AG09309 (cell line): ENCODE results near the gene LIN28A.

ENCODE experiments used
- DNase-seq: peaks from one replicate; pipeline ENCODE4 v3.0.0-alpha.2; 2010; ENCODE audit warnings: low read depth
- H3K4me3 ChIP-seq: 2 replicates; pipeline ENCODE4 v1.5.1; 2011; ENCODE audit warnings: mild to moderate bottlenecking, low read depth, low read length, moderate library complexity; ENCODE audit not compliant: control insufficient read depth
- CTCF ChIP-seq: IDR thresholded peaks from 2 replicates; pipeline ENCODE4 v1.5.1; 2011; ENCODE audit warnings: mild to moderate bottlenecking, low read depth, low read length, inconsistent platforms; ENCODE audit not compliant: insufficient read depth, control insufficient read depth; ENCODE audit errors: missing control alignments

LIN28A gene

GRCh38 chr1:26434161-26434752, 23.6 kb downstream of the LIN28A start:
- TF ChIP-seq CTCF, result no peak

GRCh38 chr1:26438041-26438440, 27.4 kb downstream of the LIN28A start:
- TF ChIP-seq CTCF, result no peak
- H3K4me3 ChIP-seq, result no peak overlapping the region
- no peak for DNase-seq

More at GRCh38 chr1:26434161-26434752, 23.6 kb downstream of the LIN28A start:
- no peak overlapping the region for H3K4me3 ChIP-seq
- DNase-seq, result no peak

GRCh38 chr1:26440259-26440658, 29.6 kb downstream of the LIN28A start:
- no peak for DNase-seq
- H3K4me3 ChIP-seq, result no peak overlapping the region
- no peak for TF ChIP-seq CTCF

GRCh38 chr1:26449868-26450267, 39.3 kb downstream of the LIN28A start:
- no peak for TF ChIP-seq CTCF

GRCh38 chr1:26450908-26451307, 40.3 kb downstream of the LIN28A start:
- no peak for DNase-seq
- no peak overlapping the region for H3K4me3 ChIP-seq
- TF ChIP-seq CTCF, result no peak

More at GRCh38 chr1:26449868-26450267, 39.3 kb downstream of the LIN28A start:
- no peak for DNase-seq
- H3K4me3 ChIP-seq, result no peak overlapping the region

- H3K4me3 ChIP-seq, result no peak overlapping the region
- no peak for TF ChIP-seq CTCF
- no peak for DNase-seq
Observed at GRCh38 chr1:26452459-26453183, 42.0 kb downstream of the LIN28A start.
